Measurements from ENCODE around the gene ATP13A2.

The ATP13A2 gene

DNA sequence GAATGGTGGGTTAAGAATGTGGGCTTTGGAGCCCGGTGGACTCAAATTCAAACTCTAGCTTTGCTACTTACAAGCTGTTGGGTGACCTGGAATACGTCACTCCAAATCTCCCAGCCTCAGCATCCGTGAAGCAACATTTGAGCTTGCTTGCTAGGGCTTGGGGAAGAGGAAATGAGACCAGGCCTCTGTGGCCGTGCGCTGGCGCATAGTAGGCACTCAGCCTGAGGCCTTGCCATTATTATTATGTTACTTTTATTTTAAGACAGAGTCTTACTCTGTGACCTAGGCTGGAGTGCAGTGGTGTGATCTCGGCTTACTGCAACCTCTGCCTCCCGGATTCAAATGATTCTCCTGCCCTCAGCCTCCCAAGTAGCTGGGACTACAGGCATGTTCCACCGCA is 19.1 kb downstream of the ATP13A2 start:
- Histone ChIP-seq H3K27ac (replicated peaks) (no peak overlapping the region), H3K27me3 (ENCODE audit: insufficient read depth, poor library complexity, severe bottlenecking) (no peaks in the 10 kb centered on the region), H3K4me3 (replicated peaks; ENCODE audit: insufficient read depth, low read length) (no peak overlapping the region)
- TF ChIP-seq, protein P1, sequence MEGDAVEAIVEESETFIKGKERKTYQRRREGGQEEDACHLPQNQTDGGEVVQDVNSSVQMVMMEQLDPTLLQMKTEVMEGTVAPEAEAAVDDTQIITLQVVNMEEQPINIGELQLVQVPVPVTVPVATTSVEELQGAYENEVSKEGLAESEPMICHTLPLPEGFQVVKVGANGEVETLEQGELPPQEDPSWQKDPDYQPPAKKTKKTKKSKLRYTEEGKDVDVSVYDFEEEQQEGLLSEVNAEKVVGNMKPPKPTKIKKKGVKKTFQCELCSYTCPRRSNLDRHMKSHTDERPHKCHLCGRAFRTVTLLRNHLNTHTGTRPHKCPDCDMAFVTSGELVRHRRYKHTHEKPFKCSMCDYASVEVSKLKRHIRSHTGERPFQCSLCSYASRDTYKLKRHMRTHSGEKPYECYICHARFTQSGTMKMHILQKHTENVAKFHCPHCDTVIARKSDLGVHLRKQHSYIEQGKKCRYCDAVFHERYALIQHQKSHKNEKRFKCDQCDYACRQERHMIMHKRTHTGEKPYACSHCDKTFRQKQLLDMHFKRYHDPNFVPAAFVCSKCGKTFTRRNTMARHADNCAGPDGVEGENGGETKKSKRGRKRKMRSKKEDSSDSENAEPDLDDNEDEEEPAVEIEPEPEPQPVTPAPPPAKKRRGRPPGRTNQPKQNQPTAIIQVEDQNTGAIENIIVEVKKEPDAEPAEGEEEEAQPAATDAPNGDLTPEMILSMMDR (IDR thresholded peaks at IDR 0.05; ENCODE audit: insufficient read depth, low read length): no peak
- TF ChIP-seq POLR2AphosphoS5 (IDR thresholded peaks at IDR 0.05; ENCODE audit: low read depth): no peak
- no peak for TF ChIP-seq GABPA (IDR thresholded peaks at IDR 0.05; ENCODE audit: low read depth)
- TF ChIP-seq, protein P2, sequence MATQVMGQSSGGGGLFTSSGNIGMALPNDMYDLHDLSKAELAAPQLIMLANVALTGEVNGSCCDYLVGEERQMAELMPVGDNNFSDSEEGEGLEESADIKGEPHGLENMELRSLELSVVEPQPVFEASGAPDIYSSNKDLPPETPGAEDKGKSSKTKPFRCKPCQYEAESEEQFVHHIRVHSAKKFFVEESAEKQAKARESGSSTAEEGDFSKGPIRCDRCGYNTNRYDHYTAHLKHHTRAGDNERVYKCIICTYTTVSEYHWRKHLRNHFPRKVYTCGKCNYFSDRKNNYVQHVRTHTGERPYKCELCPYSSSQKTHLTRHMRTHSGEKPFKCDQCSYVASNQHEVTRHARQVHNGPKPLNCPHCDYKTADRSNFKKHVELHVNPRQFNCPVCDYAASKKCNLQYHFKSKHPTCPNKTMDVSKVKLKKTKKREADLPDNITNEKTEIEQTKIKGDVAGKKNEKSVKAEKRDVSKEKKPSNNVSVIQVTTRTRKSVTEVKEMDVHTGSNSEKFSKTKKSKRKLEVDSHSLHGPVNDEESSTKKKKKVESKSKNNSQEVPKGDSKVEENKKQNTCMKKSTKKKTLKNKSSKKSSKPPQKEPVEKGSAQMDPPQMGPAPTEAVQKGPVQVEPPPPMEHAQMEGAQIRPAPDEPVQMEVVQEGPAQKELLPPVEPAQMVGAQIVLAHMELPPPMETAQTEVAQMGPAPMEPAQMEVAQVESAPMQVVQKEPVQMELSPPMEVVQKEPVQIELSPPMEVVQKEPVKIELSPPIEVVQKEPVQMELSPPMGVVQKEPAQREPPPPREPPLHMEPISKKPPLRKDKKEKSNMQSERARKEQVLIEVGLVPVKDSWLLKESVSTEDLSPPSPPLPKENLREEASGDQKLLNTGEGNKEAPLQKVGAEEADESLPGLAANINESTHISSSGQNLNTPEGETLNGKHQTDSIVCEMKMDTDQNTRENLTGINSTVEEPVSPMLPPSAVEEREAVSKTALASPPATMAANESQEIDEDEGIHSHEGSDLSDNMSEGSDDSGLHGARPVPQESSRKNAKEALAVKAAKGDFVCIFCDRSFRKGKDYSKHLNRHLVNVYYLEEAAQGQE (IDR thresholded peaks at IDR 0.05; ENCODE audit: insufficient replicate concordance, low read depth): no peak
- no peak for TF ChIP-seq SPI1 (IDR thresholded peaks at IDR 0.05; ENCODE audit: borderline replicate concordance, low read depth)
- no peak for DNase-seq (ENCODE audit: low read depth in 1 of 2, low spot score in 1 of 2)

DNA sequence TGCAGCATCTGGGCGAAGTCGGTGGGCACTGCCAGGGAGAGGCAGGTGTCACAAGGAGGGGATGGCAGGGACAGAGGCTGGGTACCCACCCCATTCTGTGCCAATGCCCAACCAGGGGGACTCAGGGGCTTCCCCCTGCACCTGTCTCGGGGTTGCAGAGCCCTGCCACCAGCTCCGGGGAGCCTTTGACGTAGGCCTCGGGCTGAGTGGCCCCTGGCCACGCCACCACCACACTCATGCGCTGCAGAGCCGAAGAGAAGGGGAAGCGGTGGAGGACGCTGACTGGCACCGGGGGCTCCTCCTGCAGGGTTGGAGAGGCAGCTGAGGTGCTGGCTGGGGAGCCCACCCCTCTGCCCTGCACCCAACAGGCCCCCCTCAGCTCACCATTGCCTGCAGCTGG is 19.6 kb downstream of the ATP13A2 start:
- DNase-seq (ENCODE audit: low read depth in 1 of 2, low spot score in 1 of 2): no peak
- TF ChIP-seq, protein P1 (IDR thresholded peaks at IDR 0.05; ENCODE audit: insufficient read depth, low read length): no peak
- no peak for TF ChIP-seq POLR2AphosphoS5 (IDR thresholded peaks at IDR 0.05; ENCODE audit: low read depth)
- TF ChIP-seq SPI1 (IDR thresholded peaks at IDR 0.05; ENCODE audit: borderline replicate concordance, low read depth): no peak
- TF ChIP-seq GABPA (IDR thresholded peaks at IDR 0.05; ENCODE audit: low read depth): no peak
- TF ChIP-seq, protein P2 (IDR thresholded peaks at IDR 0.05; ENCODE audit: insufficient replicate concordance, low read depth): no peak
- H3K27me3 ChIP-seq (ENCODE audit: insufficient read depth, poor library complexity, severe bottlenecking): no peaks in the 10 kb centered on the region
- H3K27ac ChIP-seq (replicated peaks): no peak overlapping the region
- no peak overlapping the region for H3K4me3 ChIP-seq (replicated peaks; ENCODE audit: insufficient read depth, low read length)

DNA sequence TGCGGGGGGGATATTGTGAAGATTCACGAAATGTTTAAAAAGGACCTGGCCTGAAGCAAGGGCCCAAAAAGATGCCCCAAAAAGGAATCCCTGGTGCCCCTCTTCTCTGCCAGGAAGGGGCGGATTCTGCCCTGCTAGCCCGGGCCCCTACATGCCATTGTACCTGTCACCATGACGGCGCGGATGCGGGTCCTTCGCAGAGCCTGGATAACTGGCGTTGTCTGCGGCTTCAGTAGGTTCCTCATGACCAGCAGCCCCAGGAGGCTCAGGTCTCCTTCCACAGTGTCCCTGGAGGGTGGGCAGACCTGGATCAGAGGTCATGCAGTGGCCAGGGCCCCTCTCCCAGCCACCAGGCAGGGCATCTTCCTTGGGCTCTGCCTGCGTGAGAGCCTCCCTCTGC is 20.2 kb downstream of the ATP13A2 start:
- DNase-seq (ENCODE audit: low read depth in 1 of 2, low spot score in 1 of 2): no peak
- Histone ChIP-seq H3K27ac (replicated peaks) (no peak overlapping the region), H3K4me3 (replicated peaks; ENCODE audit: insufficient read depth, low read length) (no peak overlapping the region), H3K27me3 (ENCODE audit: insufficient read depth, poor library complexity, severe bottlenecking) (no peaks in the 10 kb centered on the region)
- TF ChIP-seq GABPA (IDR thresholded peaks at IDR 0.05; ENCODE audit: low read depth) (no peak), POLR2AphosphoS5 (IDR thresholded peaks at IDR 0.05; ENCODE audit: low read depth) (no peak), SPI1 (IDR thresholded peaks at IDR 0.05; ENCODE audit: borderline replicate concordance, low read depth) (no peak)
- TF ChIP-seq, protein P1 (IDR thresholded peaks at IDR 0.05; ENCODE audit: insufficient read depth, low read length): no peak
- TF ChIP-seq, protein P2 (IDR thresholded peaks at IDR 0.05; ENCODE audit: insufficient replicate concordance, low read depth): no peak

All from HL-60 (cell line).